ENCODE results near the gene ZBTB5. TPM values are rescaled to one million over a fixed set of nuclear protein-coding genes. Genes with fewer than 3 reads are reported as not detected.
"Not testable (repeated sequence)": the region's sequence is repeated elsewhere in the genome, so short reads cannot be mapped to it uniquely, and the experiment has no call there.

Gene ZBTB5
- total and polyA plus RNA-seq, 2 of the 4 experiments (the other 2 are of a cell fraction) = 6.3 to 9.1 TPM

DNA sequence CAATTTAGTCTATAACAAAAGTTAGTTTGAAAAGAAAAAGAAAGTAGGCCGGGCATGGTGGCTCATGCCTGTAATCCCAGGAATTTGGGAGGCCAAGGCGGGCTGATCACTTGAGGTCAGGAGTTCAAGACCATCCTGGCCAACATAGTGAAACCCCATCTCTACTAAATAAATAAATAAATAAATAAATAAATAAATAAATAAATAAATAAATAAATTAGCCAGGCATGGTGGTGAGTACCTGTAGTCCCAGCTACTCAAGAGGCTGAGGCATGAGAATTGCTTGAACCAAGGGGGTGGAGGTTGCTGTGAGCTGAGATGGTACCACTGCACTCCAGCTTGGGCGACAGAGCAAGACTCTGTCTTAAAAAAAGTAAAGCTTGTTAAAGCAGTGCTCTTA lies 67.3 kb downstream of the ZBTB5 start:
- DNase-seq; POLR2A ChIA-PET (ENCODE audit: unreplicated experiment); H3K9me1 ChIP-seq (ENCODE audit: insufficient read depth, low read length); ATAC-seq (ENCODE audit: low read depth); H2AK5ac ChIP-seq (ENCODE audit: low read depth, low read length); H3K56ac ChIP-seq (ENCODE audit: extremely low read depth, insufficient read depth, low read length); H2BK120ac ChIP-seq (ENCODE audit: low read depth, low read length); H3K36me3 ChIP-seq (ENCODE audit: control insufficient read depth, insufficient read depth, low read length); H2BK5ac ChIP-seq (ENCODE audit: low read depth, low read length, poor library complexity, severe bottlenecking); H3K4me3 ChIP-seq (ENCODE audit: insufficient read depth, low read depth, low read length); intact Hi-C loops (cut with micrococcal nuclease); H3K4me2 ChIP-seq (ENCODE audit: low read depth, low read length); H3K4me1 ChIP-seq (ENCODE audit: control insufficient read depth, insufficient read depth, low read length); H3K23ac ChIP-seq (ENCODE audit: low read depth, low read length); H4K5ac ChIP-seq (ENCODE audit: low read depth, low read length); H3K14ac ChIP-seq (replicated peaks; ENCODE audit: low read depth, low read length); BruUV-seq (replicated peaks); H3K4ac ChIP-seq (ENCODE audit: low read depth, low read length); H3K18ac ChIP-seq (ENCODE audit: low read depth, low read length); H4K8ac ChIP-seq (ENCODE audit: low read depth in 2 of 2, low read length in 2 of 2); H4K91ac ChIP-seq (ENCODE audit: insufficient read depth, low read depth, low read length); H3K9me3 ChIP-seq (ENCODE audit: control insufficient read depth, insufficient read depth, low read length); H3K79me1 ChIP-seq (ENCODE audit: low read depth in 1 of 2, low read length in 2 of 2); H2BK15ac ChIP-seq (ENCODE audit: low read depth, low read length); H3K27ac ChIP-seq (ENCODE audit: insufficient read depth, low read length); in situ Hi-C loops (cut with MboI; ENCODE audit: low sequenced_read_pairs); H4K20me1 ChIP-seq (ENCODE audit: insufficient read depth, low read length); dilution Hi-C loops (cut with HindIII; ENCODE audit: low sequenced_read_pairs, unreplicated experiment); H2BK20ac ChIP-seq (ENCODE audit: low read depth, low read length); H3K9ac ChIP-seq (ENCODE audit: low read depth, low read length); H2AK9ac ChIP-seq (replicated peaks; ENCODE audit: low read depth, low read length, poor library complexity); H2AFZ ChIP-seq (replicated peaks; ENCODE audit: low read length, poor library complexity); CTCF ChIA-PET: not testable (repeated sequence)
- peaks cover 14% of the 10 kb centered on the region; the same call in 1 of the 2 replicates for H3K27me3 ChIP-seq (ENCODE audit: control insufficient read depth, insufficient read depth, low read length)
- no CpG with 5 or more reads among the region's 3 CpGs for WGBS, 2 experiments (ENCODE audit: extremely low coverage in 2 of 2, insufficient read length in 1 of 2)

Data from IMR-90 (cell line).